GM23338 (cell line): ENCODE data around the gene CCDC102A. TPM values are rescaled to one million over a fixed set of nuclear protein-coding genes. Genes with fewer than 3 reads are reported as not detected.
"Not testable (repeated sequence)": the region's sequence is repeated elsewhere in the genome, so short reads cannot be mapped to it uniquely, and the experiment has no call there.

Experiments
- ATAC-seq: fragments of 200-7000 bp; cut with Tn5 transposase; 3 replicates; pipeline ENCODE4 v1.9.1; 2020
- DNase-seq: peaks from one replicate; pipeline ENCODE4 v3.0.0-alpha.2; 2015; ENCODE audit warnings: low spot score
- H2AFZ ChIP-seq: fragments of 200-600 bp; sonication (generic); 2 replicates; pipeline ENCODE4 v1.8.0; 2016; ENCODE audit warnings: antibody characterized with exemption, mild to moderate bottlenecking, moderate library complexity
- H3F3A ChIP-seq: fragments of 200-600 bp; sonication (generic); replicated peaks from 2 replicates; pipeline ENCODE4 v1.8.0; 2017; ENCODE audit warnings: antibody characterized with exemption, mixed run types, low read depth
- H3K27ac ChIP-seq: fragments of 200-600 bp; sonication (generic); 2 replicates; pipeline ENCODE4 v1.6.1; 2016; ENCODE audit warnings: low read depth
- H3K27me3 ChIP-seq: fragments of 200-600 bp; sonication (generic); 2 replicates; pipeline ENCODE4 v1.8.0; 2016; ENCODE audit warnings: mild to moderate bottlenecking, mixed run types, moderate library complexity; ENCODE audit not compliant: insufficient read depth
- H3K36me3 ChIP-seq: fragments of 200-600 bp; sonication (generic); 2 replicates; pipeline ENCODE4 v1.8.0; 2016; ENCODE audit warnings: mild to moderate bottlenecking; ENCODE audit not compliant: insufficient read depth
- H3K4me1 ChIP-seq: fragments of 200-600 bp; sonication (generic); 2 replicates; pipeline ENCODE4 v1.8.0; 2016; ENCODE audit warnings: mild to moderate bottlenecking, moderate library complexity; ENCODE audit not compliant: insufficient read depth
- H3K4me2 ChIP-seq: fragments of 200-600 bp; sonication (generic); 2 replicates; pipeline ENCODE4 v1.7.1; 2017; ENCODE audit warnings: mixed run types
- H3K4me3 ChIP-seq: fragments of 200-600 bp; sonication (generic); 2 replicates; pipeline ENCODE4 v1.6.1; 2016; ENCODE audit warnings: mixed run types
- H3K79me2 ChIP-seq: fragments of 200-600 bp; sonication (generic); replicated peaks from 2 replicates; pipeline ENCODE4 v1.8.0; 2017; ENCODE audit warnings: mild to moderate bottlenecking; ENCODE audit not compliant: insufficient read depth
- H3K9me2 ChIP-seq: fragments of 200-600 bp; sonication (generic); 2 replicates; pipeline ENCODE4 v1.8.0; 2017; ENCODE audit not compliant: insufficient read depth
- H4K20me1 ChIP-seq: fragments of 200-600 bp; sonication (generic); replicated peaks from 2 replicates; pipeline ENCODE4 v1.8.0; 2017; ENCODE audit warnings: mild to moderate bottlenecking; ENCODE audit not compliant: insufficient read depth
- H3K27ac Mint-ChIP-seq: 2 replicates; pipeline ENCODE4 v1.8.0; 2020; ENCODE audit warnings: inconsistent platforms, mild to moderate bottlenecking, moderate library complexity, mixed read lengths
- H3K27me3 Mint-ChIP-seq: 3 replicates; pipeline ENCODE4 v1.8.0; 2022; ENCODE audit warnings: low read depth, mild to moderate bottlenecking, moderate library complexity, mixed read lengths, inconsistent platforms; ENCODE audit not compliant: insufficient read depth, poor library complexity
- H3K36me3 Mint-ChIP-seq: 3 replicates; pipeline ENCODE4 v1.8.0; 2021; ENCODE audit warnings: low read depth, mild to moderate bottlenecking, inconsistent platforms, moderate library complexity, mixed read lengths
- H3K4me1 Mint-ChIP-seq: 3 replicates; pipeline ENCODE4 v1.8.0; 2020; ENCODE audit warnings: mild to moderate bottlenecking, inconsistent platforms, mixed read lengths
- H3K4me3 Mint-ChIP-seq: 3 replicates; pipeline ENCODE4 v1.8.0; 2021; ENCODE audit warnings: moderate library complexity, mild to moderate bottlenecking, inconsistent platforms, mixed read lengths
- H3K9me3 Mint-ChIP-seq: 3 replicates; pipeline ENCODE4 v1.8.0; 2020; ENCODE audit warnings: moderate library complexity, mild to moderate bottlenecking, inconsistent platforms, mixed read lengths
- CREB1 ChIP-seq: fragments of 250-450 bp; sonication (Bioruptor Pico); IDR thresholded peaks from 2 replicates; pipeline ENCODE4 v1.5.0; 2020; ENCODE audit warnings: low read depth, mild to moderate bottlenecking, moderate library complexity
- EZH2phosphoT487 ChIP-seq: fragments of 200-600 bp; sonication (generic); IDR thresholded peaks from one replicate; pipeline ENCODE4 v1.8.1; 2018; ENCODE audit warnings: antibody characterized with exemption; ENCODE audit not compliant: unreplicated experiment
- JUNB ChIP-seq: IDR thresholded peaks from one replicate; pipeline ENCODE4 v1.6.1; 2016; ENCODE audit warnings: antibody characterized with exemption; ENCODE audit not compliant: unreplicated experiment
- NANOG ChIP-seq: IDR thresholded peaks from 2 replicates; pipeline ENCODE4 v1.6.1; 2016; ENCODE audit warnings: antibody characterized with exemption, borderline replicate concordance
- REST ChIP-seq: IDR thresholded peaks from one replicate; pipeline ENCODE4 v1.6.1; 2018; ENCODE audit warnings: antibody characterized with exemption; ENCODE audit not compliant: unreplicated experiment
- STAT1 ChIP-seq: IDR thresholded peaks from one replicate; pipeline ENCODE4 v1.6.1; 2016; ENCODE audit warnings: antibody characterized with exemption; ENCODE audit not compliant: unreplicated experiment
- ZNF114 ChIP-seq: fragments of 250-450 bp; sonication (Bioruptor Pico); IDR thresholded peaks from 2 replicates; pipeline ENCODE4 v1.5.0; 2020; ENCODE audit warnings: mild to moderate bottlenecking, moderate library complexity
- ZNF331 ChIP-seq: fragments of 250-450 bp; sonication (Bioruptor Pico); IDR thresholded peaks from 2 replicates; pipeline ENCODE4 v1.5.0; 2020; ENCODE audit warnings: low read depth, mild to moderate bottlenecking, moderate library complexity
- polyA plus RNA-seq: library from polyadenylated mRNA; unstranded; fragments of >200 nt; fragmentation: Nextera tagmentation; extraction: Ambion mirVana; gene quantifications from 2 replicates; pipeline ENCODE4 v1.2.1, GENCODE V29; 2016
- total RNA-seq: library from RNA; depleted of rRNA; stranded (reverse); fragments of >200 nt; shearing (Covaris generic); gene quantifications from 2 replicates; pipeline ENCODE4 v1.2.3, GENCODE V29; 2014

Gene CCDC102A
- total and polyA plus RNA-seq, 2 experiments from 2014 or later = 2.0 to 5.2 TPM

GRCh38 chr16:57501492-57501891 is 34.9 kb downstream of the CCDC102A start:
- Histone ChIP-seq H3K27me3 (no peaks in the 10 kb centered on the region), H3K79me2 (no peaks in the 10 kb centered on the region), H4K20me1 (no peaks in the 10 kb centered on the region), H3K9me2 (no peaks in the 10 kb centered on the region), H3K36me3 (no peaks in the 10 kb centered on the region), H3K4me2 (no peak overlapping the region), H2AFZ (no peak overlapping the region), H3K4me3 (no peak overlapping the region), H3F3A (no peaks in the 10 kb centered on the region), H3K4me1 (no peaks in the 10 kb centered on the region), H3K27ac (no peak overlapping the region)
- H3K9me3 Mint-ChIP-seq = no peaks in the 10 kb centered on the region
- no peak overlapping the region for H3K27ac Mint-ChIP-seq
- DNase-seq = no peak
- TF ChIP-seq ZNF331 (CRISPR knock-in tag) (no peak), JUNB (no peak), EZH2phosphoT487 (no peak), REST (no peak), CREB1 (CRISPR knock-in tag) (no peak), NANOG (no peak), STAT1 (no peak), ZNF114 (CRISPR knock-in tag) (no peak)
- H3K27me3 Mint-ChIP-seq = peaks cover 10% of the 10 kb centered on the region
- ATAC-seq = no peak
- no peak overlapping the region for H3K4me3 Mint-ChIP-seq
- H3K4me1 Mint-ChIP-seq = peaks cover 9% of the 10 kb centered on the region
- H3K36me3 Mint-ChIP-seq = no peaks in the 10 kb centered on the region

- H3K9me2 ChIP-seq = no peaks in the 10 kb centered on the region
- no peaks in the 10 kb centered on the region for H4K20me1 ChIP-seq
- TF ChIP-seq EZH2phosphoT487 (no peak), CREB1 (CRISPR knock-in tag) (no peak), STAT1 (no peak)
- H3K27me3 ChIP-seq = no peaks in the 10 kb centered on the region
- no peak overlapping the region for H3K4me2 ChIP-seq
- no peaks in the 10 kb centered on the region for H3K79me2 ChIP-seq
- H2AFZ ChIP-seq = no peak overlapping the region
- Mint-ChIP-seq H3K27me3 (peaks cover 10% of the 10 kb centered on the region), H3K27ac (no peak overlapping the region), H3K4me3 (no peak overlapping the region), H3K36me3 (no peaks in the 10 kb centered on the region), H3K9me3 (no peaks in the 10 kb centered on the region), H3K4me1 (peaks cover 9% of the 10 kb centered on the region)
- H3K4me3 ChIP-seq = no peak overlapping the region
- no peak overlapping the region for H3K27ac ChIP-seq
- H3K36me3 ChIP-seq = no peaks in the 10 kb centered on the region
- ATAC-seq (no peak), DNase-seq (no peak)
- H3K4me1 ChIP-seq = no peaks in the 10 kb centered on the region
- no peaks in the 10 kb centered on the region for H3F3A ChIP-seq
These were observed 35.7 kb downstream of the CCDC102A start for GRCh38 chr16:57500578-57501111.

GRCh38 chr16:57499941-57500340 is 36.4 kb downstream of the CCDC102A start:
- H3K27me3 Mint-ChIP-seq, H3K9me3 Mint-ChIP-seq, H3K4me3 Mint-ChIP-seq, ATAC-seq, H3K9me2 ChIP-seq, H4K20me1 ChIP-seq, H3K27ac Mint-ChIP-seq, H3F3A ChIP-seq, H3K27me3 ChIP-seq, H3K36me3 ChIP-seq, H3K4me3 ChIP-seq, H2AFZ ChIP-seq, H3K79me2 ChIP-seq, H3K27ac ChIP-seq, H3K4me2 ChIP-seq, H3K4me1 Mint-ChIP-seq, H3K4me1 ChIP-seq, DNase-seq, H3K36me3 Mint-ChIP-seq: not testable (repeated sequence)
